Peyer's patch (tissue), 4 donors: Measurements from ENCODE around the gene HCRTR1. TPM values are rescaled to one million over a fixed set of nuclear protein-coding genes. Genes with fewer than 3 reads are reported as not detected.

Source experiments
- DNase-seq, 3 donors: peaks; one replicate each; pipeline ENCODE4 v3.0.0-alpha.2; 2017 to 2019
- H3K27ac ChIP-seq, 4 donors: fragments of 200-600 bp; sonication (generic); one replicate each; pipeline ENCODE4 v1.5.1; 2016 to 2019
- H3K27me3 ChIP-seq, 2 donors: fragments of 200-600 bp; sonication (generic); one replicate each; pipeline ENCODE4 v1.5.1; 2019
- H3K36me3 ChIP-seq, 3 donors: fragments of 200-600 bp; sonication (generic); one replicate each; pipeline ENCODE4 v1.5.1; 2016 to 2019
- H3K4me1 ChIP-seq, 4 donors: fragments of 200-600 bp; sonication (generic); one replicate each; pipeline ENCODE4 v1.5.1; 2016 to 2019
- H3K4me3 ChIP-seq, 4 donors: fragments of 200-600 bp; sonication (generic); 1 replicate in 3 of 4; 2 replicates in 1 of 4; pipeline ENCODE4 v1.5.1; 2016 to 2019; ENCODE audit warnings: mild to moderate bottlenecking in 1 of 4
- H3K9me3 ChIP-seq, 4 donors: fragments of 200-600 bp; sonication (generic); one replicate each; pipeline ENCODE4 v1.5.1; 2016 to 2019; ENCODE audit warnings: mild to moderate bottlenecking in 1 of 4
- CTCF ChIP-seq, 6 experiments: fragments of 450-650 bp in 4 of 6; fragments of 200-600 bp in 2 of 6; sonication (generic) in 1 of 6; IDR thresholded peaks; one replicate each; pipeline ENCODE4 v1.5.1; 2017 to 2019; ENCODE audit warnings: antibody characterized with exemption in 6 of 6, mild to moderate bottlenecking in 3 of 6, moderate library complexity in 1 of 6
- POLR2A ChIP-seq, 2 donors: fragments of 450-650 bp; IDR thresholded peaks; one replicate each; pipeline ENCODE4 v1.5.1; 2017; ENCODE audit warnings: antibody characterized with exemption in 2 of 2, mild to moderate bottlenecking in 2 of 2, moderate library complexity in 2 of 2
- total RNA-seq, 4 donors: library from RNA; depleted of rRNA; stranded (reverse); fragments of >200 nt; gene quantifications; one replicate each; pipeline ENCODE4 v1.1.0, GENCODE V29; 2016

Gene HCRTR1
- total RNA-seq, 4 donors from 2014 or later = not detected

GRCh38 chr1:31662463-31662862 lies 45.0 kb downstream of the HCRTR1 start:
- DNase-seq = peak in 1 of 3 donors; percentile 30
- Histone ChIP-seq H3K4me1 (peaks cover 0 to 25% (median 2%) of the 10 kb centered on the region in 4 donors), H3K27ac (no peak overlapping the region), H3K4me3 (no peak overlapping the region), H3K36me3 (no peaks in the 10 kb centered on the region), H3K27me3 (no peaks in the 10 kb centered on the region), H3K9me3 (no peaks in the 10 kb centered on the region)
- TF ChIP-seq CTCF (IDR thresholded peaks at IDR 0.05) = no peak
- TF ChIP-seq POLR2A (IDR thresholded peaks at IDR 0.05) = no peak

- no peak for TF ChIP-seq POLR2A (IDR thresholded peaks at IDR 0.05)
- TF ChIP-seq CTCF (IDR thresholded peaks at IDR 0.05) = peak; percentile 90 to 97 (median 95)
- Histone ChIP-seq H3K27me3 (no peaks in the 10 kb centered on the region), H3K36me3 (no peaks in the 10 kb centered on the region), H3K4me3 (no peak overlapping the region), H3K27ac (no peak overlapping the region), H3K4me1 (peaks cover 0 to 30% (median 2%) of the 10 kb centered on the region in 4 donors), H3K9me3 (no peaks in the 10 kb centered on the region)
- peak; percentile 46 to 80 (median 79) for DNase-seq
Measured at GRCh38 chr1:31663622-31664452, 46.3 kb downstream of the HCRTR1 start.

- peaks cover 0 to 37% (median 2%) of the 10 kb centered on the region in 4 donors for H3K4me1 ChIP-seq
- H3K36me3 ChIP-seq = no peaks in the 10 kb centered on the region
- TF ChIP-seq POLR2A (IDR thresholded peaks at IDR 0.05) = no peak
- TF ChIP-seq CTCF (IDR thresholded peaks at IDR 0.05) = no peak
- no peaks in the 10 kb centered on the region for H3K27me3 ChIP-seq
- no peak overlapping the region for H3K4me3 ChIP-seq
- no peak for DNase-seq
- no peaks in the 10 kb centered on the region for H3K9me3 ChIP-seq
- H3K27ac ChIP-seq = no peak overlapping the region
Measured at GRCh38 chr1:31664528-31664927, 47.0 kb downstream of the HCRTR1 start.

GRCh38 chr1:31665234-31665878 lies 47.9 kb downstream of the HCRTR1 start:
- H3K27me3 ChIP-seq = no peaks in the 10 kb centered on the region
- H3K27ac ChIP-seq = peak overlapping the region in 2 of 4 donors; percentile 51 to 85
- H3K4me3 ChIP-seq = no peak overlapping the region
- peak in 1 of 3 donors; percentile 46 for DNase-seq
- TF ChIP-seq CTCF (IDR thresholded peaks at IDR 0.05) = no peak
- no peak for TF ChIP-seq POLR2A (IDR thresholded peaks at IDR 0.05)
- peaks cover 0 to 42% (median 2%) of the 10 kb centered on the region in 4 donors for H3K4me1 ChIP-seq
- H3K9me3 ChIP-seq = no peaks in the 10 kb centered on the region
- no peaks in the 10 kb centered on the region for H3K36me3 ChIP-seq

GRCh38 chr1:31666263-31666963 lies 48.9 kb downstream of the HCRTR1 start:
- Histone ChIP-seq H3K4me1 (peaks cover 0 to 52% (median 2%) of the 10 kb centered on the region in 4 donors), H3K36me3 (no peaks in the 10 kb centered on the region), H3K4me3 (no peak overlapping the region), H3K9me3 (no peaks in the 10 kb centered on the region), H3K27me3 (no peaks in the 10 kb centered on the region), H3K27ac (peak overlapping the region in 3 of 4 donors; percentile 51 to 85 (median 62))
- TF ChIP-seq CTCF (IDR thresholded peaks at IDR 0.05) = no peak
- TF ChIP-seq POLR2A (IDR thresholded peaks at IDR 0.05) = peak; percentile 28 to 61
- DNase-seq = peak in 2 of 3 donors; percentile 80 to 89
